ENCODE measurements around the gene PYROXD2. TPM values are rescaled to one million over a fixed set of nuclear protein-coding genes. Genes with fewer than 3 reads are reported as not detected.

The PYROXD2 gene
- total and polyA plus RNA-seq, 10 of the 15 experiments (the other 5 are each of a cell fraction or from before 2014, with no cell fraction given) = 4.8 to 15.8 (median 11.1) TPM

- POLR2A ChIA-PET = no interaction called here
- H3K27me3 ChIP-seq (replicated peaks in 1 of 2; ENCODE audit: control insufficient read depth in 2 of 2, insufficient read depth in 2 of 2, low read length in 1 of 2) = peaks cover 0 to 3% of the 10 kb centered on the region in 2 experiments; a peak in 3 of 4 replicates
- no peaks in the 10 kb centered on the region for H3K9me3 ChIP-seq (replicated peaks; ENCODE audit: control insufficient read depth, insufficient read depth, low read length)
- TF ChIP-seq POLR2AphosphoS2 (IDR thresholded peaks at IDR 0.05; ENCODE audit: low read depth, low read length) (no peak), JUND (IDR thresholded peaks at IDR 0.05; ENCODE audit: low read depth, low read length) (no peak), NFYB (IDR thresholded peaks at IDR 0.05; ENCODE audit: insufficient read depth, low read depth, low read length) (no peak), ZNF274 (IDR thresholded peaks at IDR 0.05; ENCODE audit: insufficient read depth, insufficient read length) (no peak), CHD2 (IDR thresholded peaks at IDR 0.05; ENCODE audit: borderline replicate concordance, low read depth, low read length) (no peak), NKRF (conservative IDR thresholded peaks at IDR 0.05) (no peak), NR2C1 (IDR thresholded peaks at IDR 0.05) (no peak), POU2F2 (IDR thresholded peaks at IDR 0.05; ENCODE audit: borderline replicate concordance, low read depth, low read length) (no peak), ZBTB4 (CRISPR knock-in tag; IDR thresholded peaks at IDR 0.05) (no peak), MTA2 (IDR thresholded peaks at IDR 0.05; ENCODE audit: low read depth) (no peak), MEF2B (IDR thresholded peaks at IDR 0.05; ENCODE audit: partially characterized antibody, poor library complexity, severe bottlenecking) (no peak), TCF12 (IDR thresholded peaks at IDR 0.05; ENCODE audit: low read depth, low read length) (no peak), SMARCA5 (IDR thresholded peaks at IDR 0.05) (no peak), PKNOX1 (IDR thresholded peaks at IDR 0.05) (no peak)
- H3K9ac ChIP-seq (ENCODE audit: control insufficient read depth, insufficient read depth, low read length) = no peak overlapping the region
- H4K20me1 ChIP-seq (ENCODE audit: control insufficient read depth, insufficient read depth) = no peaks in the 10 kb centered on the region
- in situ Hi-C loops (cut with MboI) = loop anchor here (5.0 to 10.0 kb wide), 2 partner anchors 581 to 783 kb away; no protein-coding TSS in a partner anchor
- intact Hi-C loops (cut with micrococcal nuclease; ENCODE audit: unreplicated experiment) = no loop called here
- ATAC-seq (no peak), DNase-seq (ENCODE audit: low read depth, low spot score) (no peak), FAIRE-seq (no peak)
- SMC1A ChIA-PET (ENCODE audit: uncharacterized antibody, unreplicated experiment) = interaction anchor here (0.8 kb wide), 1 partner anchor 823 kb away, joined by 3 read pairs; no protein-coding TSS in a partner anchor
- no peaks in the 10 kb centered on the region for H3K4me1 ChIP-seq (ENCODE audit: control insufficient read depth, insufficient read depth, low read length)
- H3K79me2 ChIP-seq (ENCODE audit: control insufficient read depth, insufficient read depth, low read length) = no peaks in the 10 kb centered on the region
- 26% methylated on average over 8 of the region's 8 CpGs for WGBS (ENCODE audit: insufficient coverage, insufficient replicate concordance, low lambda C conversion rate, missing lambda C conversion rate)
- no peak overlapping the region for H3K4me2 ChIP-seq (ENCODE audit: control insufficient read depth, insufficient read depth)
- no peak overlapping the region for H3K27ac ChIP-seq (ENCODE audit: control insufficient read depth, insufficient read depth)
- no peak overlapping the region for H3K4me3 ChIP-seq
- H3K36me3 ChIP-seq (ENCODE audit: control insufficient read depth in 2 of 2, insufficient read depth in 2 of 2, low read length in 1 of 2) = no peaks in the 10 kb centered on the region
- CTCF ChIA-PET = interaction anchor here (1.2 kb wide), 2 partner anchors 14 to 38 kb away, joined by 3 to 4 read pairs; no protein-coding TSS in a partner anchor
- RAD21 ChIA-PET (ENCODE audit: unreplicated experiment) = no interaction called here
- no peak overlapping the region for H2AFZ ChIP-seq (ENCODE audit: control insufficient read depth, low read depth, low read length)
- no TSS peak for BruUV-seq (replicated peaks)
These were observed 49.2 kb upstream of the PYROXD2 start for GRCh38 chr10:98463976-98464754.

Measured in GM12878 (cell line).